Activated T-helper 1 cell treated with Interleukin-2 at 50 U/mL for 16 hours (primary cell): Measurements from ENCODE around the gene NPB.
"Not testable (repeated sequence)": the region's sequence is repeated elsewhere in the genome, so short reads cannot be mapped to it uniquely, and the experiment has no call there.

Experiments used
- DNase-seq: peaks from one replicate; pipeline ENCODE4 v3.0.0-alpha.2; 2020; ENCODE audit warnings: low read depth

NPB gene

GRCh38 chr17:81912441-81913309, 10.6 kb downstream of the NPB start:
- DNase-seq, result no peak

GRCh38 chr17:81913394-81914102, 11.5 kb downstream of the NPB start:
- no peak for DNase-seq

DNA sequence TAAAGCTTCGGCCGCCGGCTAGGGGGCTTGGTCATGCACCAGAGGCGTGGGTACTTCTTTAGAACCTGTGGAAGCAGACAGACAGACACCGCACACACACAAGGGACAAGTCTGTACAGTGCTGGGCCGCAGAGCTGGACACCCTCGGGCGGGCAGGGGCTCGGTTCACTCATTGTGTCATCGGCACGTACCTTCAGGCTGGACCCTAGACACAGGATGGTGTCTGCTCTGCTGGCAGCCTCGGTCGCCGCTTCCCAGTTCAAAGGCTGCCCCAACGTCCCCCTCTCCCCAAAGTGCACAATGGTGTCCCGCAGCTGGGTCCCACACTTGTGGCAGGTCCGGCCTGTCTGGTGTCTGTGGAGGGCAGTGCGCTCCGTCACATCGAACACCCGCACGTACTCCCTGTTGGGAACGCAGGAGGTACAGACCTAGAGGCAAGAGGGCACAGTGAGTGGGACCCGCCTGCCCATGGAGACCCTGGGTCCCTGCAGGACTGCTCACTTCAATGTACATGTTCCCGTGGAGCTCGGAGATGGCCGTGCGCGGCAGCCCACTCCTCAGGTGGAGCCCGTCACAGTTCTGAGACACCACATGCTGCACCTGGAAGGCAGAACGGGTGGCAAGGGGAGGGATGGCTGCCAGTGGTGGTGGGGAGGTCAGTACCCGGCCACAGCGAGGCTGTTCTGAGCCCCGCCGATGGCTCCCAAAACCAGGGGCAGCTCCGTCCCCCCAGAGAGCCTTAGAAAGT, 12.2 kb downstream of the NPB start:
- no peak for DNase-seq

DNA sequence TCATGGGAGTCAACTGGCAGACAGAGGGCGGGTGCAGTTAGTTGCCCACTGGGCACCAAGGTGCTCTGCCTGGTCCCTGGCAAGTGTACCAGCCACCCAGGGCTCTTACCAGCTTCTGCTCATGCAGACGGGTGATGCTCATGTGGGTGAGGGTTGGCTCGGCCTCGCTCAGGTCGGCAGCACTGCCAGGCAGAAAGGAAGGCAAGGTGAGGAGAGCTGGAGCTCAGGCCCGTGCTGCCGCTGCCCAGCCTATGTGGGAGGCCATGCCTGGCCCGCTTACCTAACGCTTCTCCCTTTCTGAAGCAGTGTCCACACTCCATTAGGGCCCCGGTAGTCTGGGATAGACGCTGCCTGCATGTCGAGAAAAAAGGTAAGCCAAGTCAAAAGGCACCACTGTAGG, 13.3 kb downstream of the NPB start:
- no peak for DNase-seq

GRCh38 chr17:81916234-81917001, 14.4 kb downstream of the NPB start:
- no peak for DNase-seq

DNA sequence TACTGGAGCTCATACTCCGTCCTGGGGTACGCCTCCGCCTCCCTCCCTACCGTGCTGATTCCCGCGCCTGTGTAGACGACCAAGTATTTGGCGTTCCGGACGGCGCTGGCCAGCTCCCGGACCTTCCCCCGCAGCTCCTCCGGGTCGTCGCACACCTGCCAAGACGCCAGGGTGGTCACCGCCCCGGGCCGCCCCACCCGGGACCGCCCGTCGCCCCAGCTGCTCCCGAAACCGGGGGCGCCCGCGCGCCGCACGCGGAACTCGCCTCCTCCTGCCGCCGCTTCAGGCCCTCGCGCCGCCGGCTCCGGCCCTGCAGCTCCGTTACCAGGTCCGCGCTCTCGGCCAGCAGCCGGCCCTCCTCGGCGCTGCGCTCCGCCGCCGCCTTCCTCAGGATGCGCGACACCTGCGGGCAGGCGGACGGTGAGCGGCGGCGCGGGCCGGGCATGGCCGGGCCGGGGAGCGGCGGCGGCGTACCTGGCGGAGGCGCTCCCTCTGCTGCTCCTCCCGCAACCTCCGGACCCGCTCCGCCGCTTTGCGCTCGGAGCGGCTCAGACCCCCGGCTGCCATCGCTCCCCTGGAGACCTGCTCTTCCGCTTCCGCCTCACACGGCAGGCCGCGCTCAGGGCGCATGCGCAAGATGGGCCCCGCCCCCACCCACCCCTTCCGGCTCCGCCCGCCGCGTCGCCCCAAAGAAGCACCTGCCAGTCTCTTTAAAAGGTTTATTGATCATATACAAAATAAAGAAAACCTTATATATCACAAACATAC, 15.7 kb downstream of the NPB start, which contains the start of gene SIRT7:
Gene SIRT7 (minus strand): TSS at position 612 of the 768 bp plus-strand sequence. CDS start 45 bp downstream, at position 567.
- DNase-seq, result peak; percentile 78

DNA sequence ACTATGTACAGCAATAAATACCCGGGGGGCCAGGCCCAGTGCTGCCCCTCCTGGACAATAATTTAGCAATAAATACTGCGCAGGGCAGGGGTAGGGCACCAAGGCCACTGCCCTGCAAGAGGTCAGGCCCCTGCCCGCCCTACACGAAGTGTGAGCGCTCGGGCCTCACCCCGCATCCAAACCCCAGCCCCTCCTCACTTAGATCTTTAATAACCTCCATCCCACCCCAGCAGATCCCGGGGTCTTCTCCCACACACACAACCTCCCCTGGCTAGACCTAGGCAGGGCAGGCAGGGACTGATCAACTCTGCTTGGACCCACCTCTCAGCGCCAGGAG, 16.3 kb downstream of the NPB start:
- DNase-seq, result not testable (repeated sequence)

- no peak for DNase-seq
Measured at GRCh38 chr17:81918832-81919545, 17.0 kb downstream of the NPB start.

DNA sequence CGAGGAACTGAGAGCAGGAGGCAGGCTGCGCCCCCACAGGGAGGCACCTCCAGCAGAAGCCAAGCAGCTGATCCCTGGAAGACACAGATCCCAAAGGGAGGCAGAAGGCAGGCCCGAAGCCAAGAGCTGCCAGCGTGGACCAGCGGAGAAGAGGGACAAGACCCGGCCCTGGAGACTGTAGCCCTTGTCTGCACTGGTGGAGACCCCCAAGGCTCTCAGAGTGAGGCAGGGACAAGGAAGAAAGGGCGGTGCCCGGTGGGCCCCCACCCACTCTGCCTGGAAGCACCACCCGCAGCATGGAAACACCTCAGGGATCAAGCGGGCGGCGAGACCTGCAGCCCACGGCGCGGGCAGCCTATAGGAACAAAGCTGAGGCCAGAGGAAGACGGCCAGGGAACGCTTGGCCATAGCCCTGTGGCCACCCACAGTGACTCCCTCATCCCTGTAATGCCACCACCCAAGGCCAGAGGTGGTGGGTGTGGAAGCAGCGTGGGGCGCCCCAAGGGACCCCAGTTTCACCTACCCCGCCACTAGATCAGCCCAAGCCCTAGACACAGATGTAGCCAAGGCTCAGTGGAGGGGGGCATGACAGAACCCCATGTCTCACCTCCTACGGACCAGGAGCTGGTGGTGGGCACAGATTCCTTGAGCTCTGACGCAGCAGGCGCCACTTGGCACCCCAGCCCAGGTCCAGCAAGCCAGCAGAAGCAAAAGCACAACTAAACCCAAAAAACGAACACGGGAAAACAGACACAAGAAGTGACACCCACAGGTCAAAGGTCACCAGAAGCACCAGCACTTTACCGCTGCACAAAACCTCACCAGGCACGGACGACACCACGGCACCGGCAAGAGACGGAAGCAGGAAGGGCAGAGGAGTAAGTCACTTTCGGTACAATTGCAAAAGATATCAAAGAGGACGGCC, 18.8 kb downstream of the NPB start:
- DNase-seq, result no peak

GRCh38 chr17:81921537-81921862, 19.5 kb downstream of the NPB start:
- no peak for DNase-seq

- DNase-seq, result no peak
Measured at GRCh38 chr17:81921996-81922565, 20.0 kb downstream of the NPB start.

- DNase-seq, result no peak
Measured at GRCh38 chr17:81922566-81923301, 20.7 kb downstream of the NPB start.

GRCh38 chr17:81923302-81924260, 21.5 kb downstream of the NPB start:
- DNase-seq, result no peak

GRCh38 chr17:81924557-81925532, 22.8 kb downstream of the NPB start:
- no peak for DNase-seq

- DNase-seq, result no peak
Measured at GRCh38 chr17:81925860-81926450, 23.9 kb downstream of the NPB start.
